ENCODE measurements around the gene GPR4.

DNA sequence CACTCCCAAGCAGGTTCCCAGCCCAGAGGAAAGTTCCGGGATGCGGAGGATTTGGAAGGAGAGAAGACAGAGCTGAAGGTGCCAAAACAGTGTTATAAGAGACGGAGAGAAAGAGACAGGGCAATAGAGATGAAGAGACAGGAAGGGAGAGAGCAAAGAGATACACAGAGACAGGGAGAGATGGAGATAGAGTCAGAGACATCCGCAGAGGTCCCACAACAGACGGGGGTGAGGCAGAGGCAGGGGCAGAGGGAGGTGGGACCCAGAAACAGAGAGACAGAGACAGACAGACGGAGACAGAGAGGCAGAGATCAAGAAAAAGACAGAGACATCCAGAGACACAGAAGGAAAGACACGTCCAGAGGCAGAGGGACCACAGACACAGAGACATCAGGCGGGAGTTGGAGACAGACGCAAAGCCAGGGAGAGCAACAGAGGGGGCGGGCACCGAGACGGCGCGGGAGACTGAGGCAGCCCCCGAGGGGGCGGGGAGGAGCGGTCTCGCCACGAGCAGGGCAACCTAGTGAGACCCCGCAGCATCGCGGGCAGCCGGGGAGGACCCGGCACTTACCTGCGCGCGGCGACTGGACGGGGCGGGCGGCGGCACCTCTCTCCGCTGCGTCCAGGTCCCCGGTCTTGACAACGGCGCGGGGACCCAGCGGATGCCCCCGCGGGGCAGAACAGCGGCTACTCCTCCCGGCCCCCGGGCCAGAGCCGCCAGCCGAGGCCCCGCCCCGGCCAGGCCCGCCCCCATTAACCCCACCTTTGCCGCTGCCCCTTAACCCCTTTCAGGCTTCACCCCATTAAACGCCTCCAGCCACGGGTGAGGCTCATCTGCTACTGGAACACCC is at the start of gene GPR4:
- TF ChIP-seq, protein P1, sequence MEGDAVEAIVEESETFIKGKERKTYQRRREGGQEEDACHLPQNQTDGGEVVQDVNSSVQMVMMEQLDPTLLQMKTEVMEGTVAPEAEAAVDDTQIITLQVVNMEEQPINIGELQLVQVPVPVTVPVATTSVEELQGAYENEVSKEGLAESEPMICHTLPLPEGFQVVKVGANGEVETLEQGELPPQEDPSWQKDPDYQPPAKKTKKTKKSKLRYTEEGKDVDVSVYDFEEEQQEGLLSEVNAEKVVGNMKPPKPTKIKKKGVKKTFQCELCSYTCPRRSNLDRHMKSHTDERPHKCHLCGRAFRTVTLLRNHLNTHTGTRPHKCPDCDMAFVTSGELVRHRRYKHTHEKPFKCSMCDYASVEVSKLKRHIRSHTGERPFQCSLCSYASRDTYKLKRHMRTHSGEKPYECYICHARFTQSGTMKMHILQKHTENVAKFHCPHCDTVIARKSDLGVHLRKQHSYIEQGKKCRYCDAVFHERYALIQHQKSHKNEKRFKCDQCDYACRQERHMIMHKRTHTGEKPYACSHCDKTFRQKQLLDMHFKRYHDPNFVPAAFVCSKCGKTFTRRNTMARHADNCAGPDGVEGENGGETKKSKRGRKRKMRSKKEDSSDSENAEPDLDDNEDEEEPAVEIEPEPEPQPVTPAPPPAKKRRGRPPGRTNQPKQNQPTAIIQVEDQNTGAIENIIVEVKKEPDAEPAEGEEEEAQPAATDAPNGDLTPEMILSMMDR (IDR thresholded peaks at IDR 0.05), result no peak
- no peak for TF ChIP-seq POLR2A (IDR thresholded peaks at IDR 0.05)

Data from Peyer's patch (tissue), 4 donors.